Keratinocyte (primary cell): ENCODE measurements around the gene FMN1.

Source experiments
- CTCF ChIP-seq, 3 experiments: IDR thresholded peaks in 1 of 3; conservative IDR thresholded peaks in 1 of 3; optimal IDR thresholded peaks in 1 of 3; 2 replicates in 2 of 3; 3 replicates in 1 of 3; pipeline versions ENCODE3 to v1.5.1; 2011; ENCODE audit warnings: low read length in 3 of 3, mild to moderate bottlenecking in 3 of 3, moderate library complexity in 2 of 3, control low read depth in 1 of 3, inconsistent platforms in 1 of 3; ENCODE audit not compliant: insufficient read depth in 2 of 3; ENCODE audit errors: extremely low read depth in 1 of 3
- EZH2 ChIP-seq: IDR thresholded peaks from one replicate; pipeline ENCODE4 v1.6.1; 2012; ENCODE audit warnings: inconsistent platforms, mild to moderate bottlenecking, low read length, moderate library complexity

DNA sequence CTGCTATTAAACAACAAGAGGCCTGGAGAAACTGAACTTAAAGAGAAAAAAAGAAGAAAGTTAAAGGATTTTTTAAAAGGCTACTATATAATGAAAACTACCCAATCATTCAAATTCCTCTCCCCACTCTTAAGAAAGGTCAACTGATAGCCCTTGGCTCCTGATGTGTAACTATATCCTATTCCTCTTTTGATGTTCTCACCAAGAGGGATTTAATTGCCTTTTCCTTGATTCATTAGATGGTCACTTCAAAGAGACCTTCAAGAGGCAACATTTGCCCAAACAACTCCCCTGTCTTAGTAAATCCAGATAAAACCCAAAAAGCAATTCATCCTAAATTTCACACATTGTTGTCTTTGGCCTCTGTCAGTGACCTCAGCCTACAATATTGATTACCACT lies 86.0 kb downstream of the FMN1 start:
- TF ChIP-seq EZH2, result no peak
- TF ChIP-seq CTCF (optimal IDR thresholded peaks at IDR 0.05 in 1 of 3, IDR thresholded peaks at IDR 0.05 in 1 of 3, conservative IDR thresholded peaks at IDR 0.05 in 1 of 3; ENCODE audit: extremely low read depth in 1 of 3, insufficient read depth in 2 of 3, low read length in 3 of 3), result no peak
